Activated CD4-positive, alpha-beta T cell treated with anti-CD3 and anti-CD28 coated beads for 48 hours (primary cell): Measurements from ENCODE around the gene AURKAIP1.
A peak's percentile ranks its signal among the peaks of the same experiment; 100 is the strongest.
"Not testable (repeated sequence)": the region's sequence is repeated elsewhere in the genome, so short reads cannot be mapped to it uniquely, and the experiment has no call there.

Experiments
- DNase-seq: peaks from one replicate; pipeline ENCODE4 v3.0.0-alpha.2; 2020

The AURKAIP1 gene

GRCh38 chr1:1374929-1375662 is at the start of gene AURKAIP1:
Gene AURKAIP1, minus strand, starts transcription at chr1:1375207. Its CDS starts 451 bp downstream, at chr1:1374756.
- DNase-seq = peak; percentile 97

- no peak for DNase-seq
These were observed 49.7 kb upstream of the AURKAIP1 start for GRCh38 chr1:1424707-1425106.

- no peak for DNase-seq
These were observed 48.2 kb upstream of the AURKAIP1 start for GRCh38 chr1:1423245-1423597.

- DNase-seq = no peak
These were observed 47.6 kb upstream of the AURKAIP1 start for GRCh38 chr1:1422465-1423244.

- DNase-seq = no peak
These were observed 47.0 kb upstream of the AURKAIP1 start for GRCh38 chr1:1421907-1422464.

GRCh38 chr1:1421147-1421906 is 46.3 kb upstream of the AURKAIP1 start, which contains the start of gene ANKRD65:
Gene ANKRD65, minus strand, starts transcription at chr1:1421276. Its CDS starts 271 bp downstream, at chr1:1421005.
- DNase-seq = no peak

- DNase-seq = no peak
These were observed 45.7 kb upstream of the AURKAIP1 start for GRCh38 chr1:1420654-1421141.

GRCh38 chr1:1419813-1420653 is 45.0 kb upstream of the AURKAIP1 start:
- no peak for DNase-seq

- DNase-seq = no peak
These were observed 44.4 kb upstream of the AURKAIP1 start for GRCh38 chr1:1419363-1419812.

- no peak for DNase-seq
These were observed 43.7 kb upstream of the AURKAIP1 start for GRCh38 chr1:1418464-1419362.

GRCh38 chr1:1417825-1418463 is 42.9 kb upstream of the AURKAIP1 start:
- DNase-seq = peak; percentile 21

GRCh38 chr1:1417396-1417795 is 42.4 kb upstream of the AURKAIP1 start:
- DNase-seq = not testable (repeated sequence)

- DNase-seq = no peak
These were observed 40.7 kb upstream of the AURKAIP1 start for GRCh38 chr1:1415751-1416150.

GRCh38 chr1:1412311-1412902 is 37.4 kb upstream of the AURKAIP1 start:
- peak; percentile 48 for DNase-seq

GRCh38 chr1:1411626-1412025 is 36.6 kb upstream of the AURKAIP1 start:
- no peak for DNase-seq

- not testable (repeated sequence) for DNase-seq
These were observed 35.2 kb upstream of the AURKAIP1 start for GRCh38 chr1:1410238-1410637.

GRCh38 chr1:1407636-1408318 is 32.8 kb upstream of the AURKAIP1 start:
- DNase-seq = peak; percentile 45

- peak; percentile 97 for DNase-seq
These were observed 32.0 kb upstream of the AURKAIP1 start, which contains the start of gene MRPL20 for GRCh38 chr1:1406821-1407635. Gene MRPL20, minus strand, starts transcription at chr1:1407293. Its CDS starts 76 bp downstream, at chr1:1407217.
